CD14-positive monocyte (primary cell): ENCODE results near the gene GAB1. TPM values are rescaled to one million over a fixed set of nuclear protein-coding genes. Genes with fewer than 3 reads are reported as not detected.

ENCODE experiments used
- DNase-seq, 3 donors: peaks; one replicate each; pipeline ENCODE4 v3.0.0-alpha.2; 2011 to 2022
- H2AFZ ChIP-seq: 2 replicates; pipeline ENCODE4 v1.6.0; 2012; ENCODE audit warnings: mild to moderate bottlenecking, low read depth, low read length, inconsistent platforms; ENCODE audit not compliant: insufficient read depth, poor library complexity, severe bottlenecking
- H3K27ac ChIP-seq, 2 donors: 1 replicate in 1 of 2; 2 replicates in 1 of 2; pipeline ENCODE4 v1.5.1; 2012 to 2013; ENCODE audit warnings: low read length in 2 of 2, control low read depth in 1 of 2, inconsistent platforms in 1 of 2, low read depth in 1 of 2, mild to moderate bottlenecking in 1 of 2
- H3K27me3 ChIP-seq, 2 donors: one replicate each; pipeline versions ENCODE4 v1.6.0 to v1.6.1; 2011 to 2013; ENCODE audit warnings: low read length in 2 of 2; ENCODE audit not compliant: control insufficient read depth in 2 of 2, insufficient read depth in 2 of 2
- H3K36me3 ChIP-seq, 2 donors: replicated peaks in 1 of 2; 1 replicate in 1 of 2; 2 replicates in 1 of 2; pipeline versions ENCODE4 v1.5.1 to v1.6.1; 2012 to 2013; ENCODE audit warnings: low read length in 2 of 2, control low read depth in 1 of 2, inconsistent platforms in 1 of 2, mild to moderate bottlenecking in 1 of 2; ENCODE audit not compliant: insufficient read depth in 2 of 2, control insufficient read depth in 1 of 2
- H3K4me1 ChIP-seq, 2 donors: 1 replicate in 1 of 2; 2 replicates in 1 of 2; pipeline versions ENCODE4 v1.5.1 to v1.6.1; 2012 to 2013; ENCODE audit warnings: low read length in 2 of 2, control low read depth in 1 of 2, inconsistent platforms in 1 of 2, mild to moderate bottlenecking in 1 of 2, moderate library complexity in 1 of 2; ENCODE audit not compliant: insufficient read depth in 2 of 2, control insufficient read depth in 1 of 2
- H3K4me2 ChIP-seq: replicated peaks from 2 replicates; pipeline ENCODE3; 2012; ENCODE audit warnings: low read length, moderate library complexity, mild to moderate bottlenecking; ENCODE audit not compliant: poor library complexity, severe bottlenecking; ENCODE audit errors: extremely low read depth
- H3K4me3 ChIP-seq, 3 experiments: fragments of 200-600 bp in 1 of 3; sonication (generic) in 1 of 3; replicated peaks in 1 of 3; 1 replicate in 2 of 3; 2 replicates in 1 of 3; pipeline ENCODE4 v1.5.1; 2011 to 2013; ENCODE audit warnings: low read length in 3 of 3, mild to moderate bottlenecking in 3 of 3, control low read depth in 2 of 3, low read depth in 2 of 3, inconsistent platforms in 1 of 3, moderate library complexity in 1 of 3
- H3K79me2 ChIP-seq: 2 replicates; pipeline ENCODE4 v1.6.0; 2012; ENCODE audit warnings: mild to moderate bottlenecking, control low read depth, inconsistent platforms, low read length, moderate library complexity; ENCODE audit not compliant: insufficient read depth
- H3K9ac ChIP-seq: 2 replicates; pipeline ENCODE4 v1.6.0; 2017; ENCODE audit warnings: low read length, mild to moderate bottlenecking; ENCODE audit not compliant: insufficient read depth, poor library complexity, severe bottlenecking
- H3K9me3 ChIP-seq, 2 donors: replicated peaks in 1 of 2; 1 replicate in 1 of 2; 2 replicates in 1 of 2; pipeline versions ENCODE4 v1.5.1 to v1.6.1; 2012 to 2013; ENCODE audit warnings: low read length in 2 of 2, control low read depth in 1 of 2; ENCODE audit not compliant: control insufficient read depth in 1 of 2, insufficient read depth in 1 of 2
- H4K20me1 ChIP-seq: 2 replicates; pipeline ENCODE4 v1.6.0; 2012; ENCODE audit warnings: mild to moderate bottlenecking, low read length, control low read depth, moderate library complexity; ENCODE audit not compliant: insufficient read depth
- H3K27ac Mint-ChIP-seq, 7 donors: one replicate each; pipeline ENCODE4 v1.8.0; 2020; ENCODE audit warnings: mild to moderate bottlenecking in 7 of 7, mixed read lengths in 7 of 7, moderate library complexity in 6 of 7, inconsistent platforms in 2 of 7
- H3K27me3 Mint-ChIP-seq, 3 donors: one replicate each; pipeline ENCODE4 v1.8.0; 2021 to 2022; ENCODE audit warnings: low read depth in 3 of 3, mild to moderate bottlenecking in 3 of 3, mixed read lengths in 3 of 3, moderate library complexity in 3 of 3, inconsistent platforms in 1 of 3
- H3K36me3 Mint-ChIP-seq, 2 donors: one replicate each; pipeline ENCODE4 v1.8.0; 2020; ENCODE audit warnings: mixed read lengths in 2 of 2, inconsistent platforms in 1 of 2, mild to moderate bottlenecking in 1 of 2
- H3K4me1 Mint-ChIP-seq: one replicate; pipeline ENCODE4 v1.8.0; 2020; ENCODE audit warnings: mild to moderate bottlenecking, mixed read lengths
- H3K4me3 Mint-ChIP-seq, 2 donors: one replicate each; pipeline ENCODE4 v1.8.0; 2020; ENCODE audit warnings: mild to moderate bottlenecking in 2 of 2, mixed read lengths in 2 of 2, moderate library complexity in 1 of 2
- H3K9me3 Mint-ChIP-seq, 7 donors: one replicate each; pipeline ENCODE4 v1.8.0; 2020 to 2022; ENCODE audit warnings: mixed read lengths in 7 of 7, mild to moderate bottlenecking in 6 of 7, moderate library complexity in 6 of 7, inconsistent platforms in 2 of 7
- CTCF ChIP-seq: fragments of 200-600 bp; IDR thresholded peaks from one replicate; pipeline ENCODE4 v1.8.0; 2022; ENCODE audit warnings: antibody characterized with exemption, mild to moderate bottlenecking
- WGBS: methylation state at CpG from one replicate; pipeline ENCODE4 v1.1.5; 2013; ENCODE audit warnings: missing lambda C conversion rate; ENCODE audit not compliant: insufficient coverage; 5-methylcytosine and 5-hydroxymethylcytosine counted together
- intact Hi-C, 2 donors: fragments of 100-400 bp; cut with micrococcal nuclease; formaldehyde crosslinking; loops; one replicate each; pipeline versions ENCODE4 v1.15.0 to v1.15.1; 2023
- polyA plus RNA-seq, 3 donors: library from polyadenylated mRNA; depleted of rRNA in 1 of 3; unstranded in 2 of 3; stranded (reverse) in 1 of 3; fragments of 300-500 nt in 2 of 3; fragments of >200 nt in 1 of 3; fragmentation: Illumina TruSeq in 2 of 3; gene quantifications; 1 replicate in 2 of 3; 2 replicates in 1 of 3; pipeline ENCODE4 v1.2.3, GENCODE V29; 2012 to 2021

Gene GAB1
- polyA plus RNA-seq, 3 donors = 0.55 to 7.3 (median 0.69) TPM

DNA sequence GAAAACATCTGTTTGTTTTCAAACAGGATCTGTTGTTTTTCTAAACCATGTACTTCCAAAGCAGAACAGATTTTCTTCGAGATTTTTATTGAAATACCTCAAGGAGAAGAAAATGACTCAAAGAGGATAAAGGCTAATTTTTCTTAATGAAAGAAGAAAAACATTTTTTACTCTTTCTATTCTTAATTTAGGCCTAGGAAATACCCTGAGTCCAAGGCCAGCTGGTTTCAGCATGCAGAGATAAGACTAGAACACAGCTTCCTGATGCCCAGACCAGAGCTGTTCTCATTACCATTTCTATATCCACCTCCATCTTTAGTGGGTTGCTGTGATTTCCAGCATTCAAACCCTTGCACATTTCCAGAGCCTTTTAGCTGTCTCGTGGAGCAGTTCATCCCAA is 18.3 kb downstream of the GAB1 start:
- Mint-ChIP-seq H3K9me3 (no peaks in the 10 kb centered on the region), H3K4me1 (peaks cover 28% of the 10 kb centered on the region), H3K36me3 (peaks cover 7 to 8% of the 10 kb centered on the region in 2 donors), H3K27me3 (no peaks in the 10 kb centered on the region), H3K4me3 (no peak overlapping the region), H3K27ac (no peak overlapping the region)
- intact Hi-C loops = no loop called here
- WGBS = no CpG with 5 or more reads among the region's 2 CpGs
- Histone ChIP-seq H4K20me1 (peaks cover 52% of the 10 kb centered on the region), H3K79me2 (peaks cover 22% of the 10 kb centered on the region), H3K36me3 (no peaks in the 10 kb centered on the region), H3K27ac (no peak overlapping the region), H3K4me3 (no peak overlapping the region), H2AFZ (no peak overlapping the region), H3K4me1 (peaks cover 13 to 17% of the 10 kb centered on the region in 2 donors), H3K9me3 (no peaks in the 10 kb centered on the region), H3K9ac (no peak overlapping the region), H3K27me3 (no peaks in the 10 kb centered on the region), H3K4me2 (no peak overlapping the region)
- no peak for TF ChIP-seq CTCF
- no peak for DNase-seq

GRCh38 chr4:143355540-143356217 is 19.0 kb downstream of the GAB1 start:
- intact Hi-C loops = no loop called here
- Mint-ChIP-seq H3K36me3 (peaks cover 5 to 7% of the 10 kb centered on the region in 2 donors), H3K4me1 (peaks cover 34% of the 10 kb centered on the region), H3K9me3 (no peaks in the 10 kb centered on the region), H3K27ac (peak overlapping the region in 1 of 7 donors; percentile 51), H3K4me3 (no peak overlapping the region), H3K27me3 (no peaks in the 10 kb centered on the region)
- Histone ChIP-seq H2AFZ (no peak overlapping the region), H3K9me3 (no peaks in the 10 kb centered on the region), H3K4me3 (no peak overlapping the region), H3K36me3 (no peaks in the 10 kb centered on the region), H3K79me2 (peaks cover 28% of the 10 kb centered on the region), H3K27ac (no peak overlapping the region), H4K20me1 (peaks cover 52% of the 10 kb centered on the region), H3K4me2 (no peak overlapping the region), H3K4me1 (peaks cover 13 to 24% of the 10 kb centered on the region in 2 donors), H3K27me3 (no peaks in the 10 kb centered on the region), H3K9ac (no peak overlapping the region)
- DNase-seq = no peak
- no peak for TF ChIP-seq CTCF
- 88% methylated on average over 1 of the region's 6 CpGs for WGBS
